GM21786 (cell line): ENCODE data around the gene SELENON.

Source experiments
- ATAC-seq: cut with Tn5 transposase; IDR thresholded peaks from one replicate; pipeline ENCODE4 v1.9.1; 2021; ENCODE audit not compliant: unreplicated experiment

The SELENON gene

GRCh38 chr1:25769625-25770383 is 30.2 kb upstream of the SELENON start:
- no peak for ATAC-seq

- ATAC-seq: no peak
Observed at GRCh38 chr1:25770541-25771220, 29.3 kb upstream of the SELENON start.

GRCh38 chr1:25771221-25772114 is 28.5 kb upstream of the SELENON start:
- ATAC-seq: no peak

- no peak for ATAC-seq
Observed at GRCh38 chr1:25772164-25772563, 27.8 kb upstream of the SELENON start.

- ATAC-seq: no peak
Observed at GRCh38 chr1:25772692-25773245, 27.2 kb upstream of the SELENON start.

- no peak for ATAC-seq
Observed at GRCh38 chr1:25773441-25774125, 26.4 kb upstream of the SELENON start.

- ATAC-seq: no peak
Observed at GRCh38 chr1:25774206-25774803, 25.7 kb upstream of the SELENON start.

GRCh38 chr1:25774921-25775771 is 24.8 kb upstream of the SELENON start:
- ATAC-seq: no peak

GRCh38 chr1:25779388-25779787 is 20.6 kb upstream of the SELENON start:
- ATAC-seq: no peak

- no peak for ATAC-seq
Observed at GRCh38 chr1:25779894-25780293, 20.1 kb upstream of the SELENON start.

- ATAC-seq: no peak
Observed at GRCh38 chr1:25780318-25781129, 19.5 kb upstream of the SELENON start.

GRCh38 chr1:25781130-25781433 is 18.9 kb upstream of the SELENON start:
- ATAC-seq: no peak

GRCh38 chr1:25782608-25783201 is 17.3 kb upstream of the SELENON start:
- no peak for ATAC-seq

- no peak for ATAC-seq
Observed at GRCh38 chr1:25784575-25785051, 15.4 kb upstream of the SELENON start.

GRCh38 chr1:25785333-25786067 is 14.5 kb upstream of the SELENON start:
- no peak for ATAC-seq

- ATAC-seq: no peak
Observed at GRCh38 chr1:25786887-25787759, 12.9 kb upstream of the SELENON start.

GRCh38 chr1:25787760-25788166 is 12.2 kb upstream of the SELENON start:
- ATAC-seq: no peak
